Loucy (cell line): ENCODE results near the gene ACSS2.

Experiments used
- H2AFZ ChIP-seq: fragments of 200-600 bp; sonication (generic); 2 replicates; pipeline ENCODE4 v1.6.0; 2016; ENCODE audit warnings: antibody characterized with exemption, mild to moderate bottlenecking, low read length, moderate library complexity
- H3F3A ChIP-seq: fragments of 200-600 bp; 2 replicates; pipeline ENCODE4 v1.6.0; 2016; ENCODE audit warnings: antibody characterized with exemption, low read depth, mild to moderate bottlenecking
- H3K27me3 ChIP-seq: fragments of 200-600 bp; sonication (generic); 2 replicates; pipeline ENCODE4 v1.6.1; 2014; ENCODE audit warnings: low read length, mild to moderate bottlenecking; ENCODE audit not compliant: insufficient read depth, poor library complexity, severe bottlenecking
- H3K36me3 ChIP-seq: fragments of 200-600 bp; sonication (generic); 2 replicates; pipeline ENCODE4 v1.6.1; 2016; ENCODE audit warnings: low read length; ENCODE audit not compliant: insufficient read depth
- H3K4me1 ChIP-seq: fragments of 200-600 bp; sonication (generic); 2 replicates; pipeline ENCODE4 v1.5.1; 2014; ENCODE audit warnings: low read length, mild to moderate bottlenecking; ENCODE audit not compliant: insufficient read depth, poor library complexity, severe bottlenecking
- H3K4me2 ChIP-seq: fragments of 200-600 bp; sonication (generic); 2 replicates; pipeline ENCODE4 v1.6.0; 2014; ENCODE audit warnings: antibody characterized with exemption, low read length, low read depth, mild to moderate bottlenecking; ENCODE audit not compliant: poor library complexity, severe bottlenecking
- H3K4me3 ChIP-seq: fragments of 200-600 bp; sonication (generic); 2 replicates; pipeline ENCODE4 v1.5.1; 2014; ENCODE audit warnings: low read length, mild to moderate bottlenecking, mixed read lengths; ENCODE audit not compliant: poor library complexity, severe bottlenecking
- H3K79me2 ChIP-seq: fragments of 200-600 bp; sonication (generic); 2 replicates; pipeline ENCODE4 v1.6.1; 2014; ENCODE audit warnings: low read length; ENCODE audit not compliant: insufficient read depth
- H3K9ac ChIP-seq: fragments of 200-600 bp; sonication (generic); 2 replicates; pipeline ENCODE4 v1.6.0; 2014; ENCODE audit warnings: mild to moderate bottlenecking, low read depth, low read length, moderate library complexity; ENCODE audit not compliant: poor library complexity, severe bottlenecking
- H3K9me2 ChIP-seq: fragments of 200-600 bp; sonication (generic); replicated peaks from 2 replicates; pipeline ENCODE4 v1.6.1; 2016; ENCODE audit warnings: low read depth, low read length, mixed read lengths
- H3K9me3 ChIP-seq: fragments of 200-600 bp; sonication (generic); 2 replicates; pipeline ENCODE4 v1.6.1; 2014; ENCODE audit warnings: mild to moderate bottlenecking, antibody characterized with exemption, low read length, low read depth; ENCODE audit not compliant: insufficient read depth
- H4K20me1 ChIP-seq: fragments of 200-600 bp; sonication (generic); 2 replicates; pipeline ENCODE4 v1.6.0; 2014; ENCODE audit warnings: antibody characterized with exemption, low read length, mild to moderate bottlenecking; ENCODE audit not compliant: insufficient read depth, poor library complexity, severe bottlenecking
- EZH2phosphoT487 ChIP-seq: fragments of 200-600 bp; IDR thresholded peaks from 2 replicates; pipeline ENCODE4 v1.6.1; 2018; ENCODE audit warnings: antibody characterized with exemption, mild to moderate bottlenecking, moderate library complexity, borderline replicate concordance
- TF ChIP-seq, protein P1 (sequence below): fragments of 200-600 bp; sonication (generic); conservative IDR thresholded peaks from 2 replicates; pipeline ENCODE4 v1.5.1; 2014; ENCODE audit warnings: mild to moderate bottlenecking, antibody characterized with exemption, low read length

ACSS2 gene

DNA sequence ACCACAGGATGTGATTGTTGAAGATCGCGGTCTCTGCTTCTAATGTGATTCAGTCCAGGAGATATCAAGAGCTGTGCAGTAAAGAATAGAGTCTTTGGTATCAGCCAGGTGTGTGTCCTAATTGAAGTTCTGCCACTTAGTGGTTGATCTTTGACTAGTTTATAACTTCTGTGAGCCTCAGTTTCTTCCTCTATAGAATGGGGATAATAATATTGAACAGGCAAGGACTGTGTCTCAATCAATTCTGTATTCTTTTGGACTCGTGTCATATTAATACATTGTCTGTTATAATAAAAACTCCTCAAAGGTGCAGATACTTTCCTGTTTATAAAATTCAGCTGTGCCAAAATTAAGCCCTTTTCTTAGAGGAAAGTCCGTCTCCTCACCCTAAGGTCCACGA lies 27.8 kb upstream of the ACSS2 start:
- Histone ChIP-seq H2AFZ (no peak overlapping the region), H3K9ac (no peak overlapping the region), H3K36me3 (no peaks in the 10 kb centered on the region)

GRCh38 chr20:34849778-34850177 lies 26.6 kb upstream of the ACSS2 start:
- no peaks in the 10 kb centered on the region for H3K9me2 ChIP-seq
- no peaks in the 10 kb centered on the region for H3K36me3 ChIP-seq
- no peaks in the 10 kb centered on the region for H3K4me1 ChIP-seq
- no peaks in the 10 kb centered on the region for H3K27me3 ChIP-seq
- no peaks in the 10 kb centered on the region for H3F3A ChIP-seq
- no peaks in the 10 kb centered on the region for H3K9me3 ChIP-seq
- H3K79me2 ChIP-seq = no peaks in the 10 kb centered on the region
- H3K4me2 ChIP-seq = no peak overlapping the region
- no peak overlapping the region for H2AFZ ChIP-seq
- TF ChIP-seq EZH2phosphoT487 = no peak
- TF ChIP-seq, protein P1, sequence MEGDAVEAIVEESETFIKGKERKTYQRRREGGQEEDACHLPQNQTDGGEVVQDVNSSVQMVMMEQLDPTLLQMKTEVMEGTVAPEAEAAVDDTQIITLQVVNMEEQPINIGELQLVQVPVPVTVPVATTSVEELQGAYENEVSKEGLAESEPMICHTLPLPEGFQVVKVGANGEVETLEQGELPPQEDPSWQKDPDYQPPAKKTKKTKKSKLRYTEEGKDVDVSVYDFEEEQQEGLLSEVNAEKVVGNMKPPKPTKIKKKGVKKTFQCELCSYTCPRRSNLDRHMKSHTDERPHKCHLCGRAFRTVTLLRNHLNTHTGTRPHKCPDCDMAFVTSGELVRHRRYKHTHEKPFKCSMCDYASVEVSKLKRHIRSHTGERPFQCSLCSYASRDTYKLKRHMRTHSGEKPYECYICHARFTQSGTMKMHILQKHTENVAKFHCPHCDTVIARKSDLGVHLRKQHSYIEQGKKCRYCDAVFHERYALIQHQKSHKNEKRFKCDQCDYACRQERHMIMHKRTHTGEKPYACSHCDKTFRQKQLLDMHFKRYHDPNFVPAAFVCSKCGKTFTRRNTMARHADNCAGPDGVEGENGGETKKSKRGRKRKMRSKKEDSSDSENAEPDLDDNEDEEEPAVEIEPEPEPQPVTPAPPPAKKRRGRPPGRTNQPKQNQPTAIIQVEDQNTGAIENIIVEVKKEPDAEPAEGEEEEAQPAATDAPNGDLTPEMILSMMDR = no peak
- H4K20me1 ChIP-seq = no peaks in the 10 kb centered on the region
- H3K9ac ChIP-seq = no peak overlapping the region
- no peak overlapping the region for H3K4me3 ChIP-seq

More for the DNA sequence above, 27.8 kb upstream of the ACSS2 start:
- Histone ChIP-seq H3K9me2 (no peaks in the 10 kb centered on the region), H4K20me1 (no peaks in the 10 kb centered on the region), H3F3A (no peaks in the 10 kb centered on the region), H3K79me2 (no peaks in the 10 kb centered on the region), H3K4me1 (no peaks in the 10 kb centered on the region), H3K4me2 (no peak overlapping the region), H3K9me3 (no peaks in the 10 kb centered on the region), H3K27me3 (no peaks in the 10 kb centered on the region), H3K4me3 (no peak overlapping the region)
- TF ChIP-seq EZH2phosphoT487 = no peak
- TF ChIP-seq, protein P1 = no peak

DNA sequence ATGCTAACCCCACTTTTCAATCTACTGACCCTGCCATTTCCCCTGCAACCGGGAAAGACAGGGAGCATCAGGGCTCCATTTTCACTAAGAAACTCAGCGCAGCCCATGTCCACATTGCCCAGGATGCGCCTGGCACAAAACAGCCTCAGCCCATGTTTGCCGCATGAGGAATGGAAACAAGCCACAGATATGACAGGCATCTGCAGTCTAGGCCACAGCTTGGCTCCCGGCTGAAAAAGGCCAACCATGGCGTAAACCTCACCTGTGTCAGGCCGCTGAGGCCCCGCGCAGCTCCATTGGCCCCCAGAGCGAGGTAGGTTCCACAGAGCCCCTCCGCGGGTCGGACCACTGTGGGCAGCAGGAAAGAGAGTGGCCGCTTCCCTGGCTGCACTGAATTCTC lies 25.4 kb upstream of the ACSS2 start:
- no peaks in the 10 kb centered on the region for H3F3A ChIP-seq
- H3K27me3 ChIP-seq = no peaks in the 10 kb centered on the region
- H3K36me3 ChIP-seq = no peaks in the 10 kb centered on the region
- no peaks in the 10 kb centered on the region for H3K4me1 ChIP-seq
- no peak overlapping the region for H3K9ac ChIP-seq
- TF ChIP-seq, protein P1 = no peak
- TF ChIP-seq EZH2phosphoT487 = no peak
- no peak overlapping the region for H2AFZ ChIP-seq
- no peak overlapping the region for H3K4me3 ChIP-seq
- no peaks in the 10 kb centered on the region for H3K9me2 ChIP-seq
- no peaks in the 10 kb centered on the region for H4K20me1 ChIP-seq
- H3K4me2 ChIP-seq = no peak overlapping the region
- H3K9me3 ChIP-seq = no peaks in the 10 kb centered on the region
- no peaks in the 10 kb centered on the region for H3K79me2 ChIP-seq
